Gastroesophageal sphincter (tissue), 3 donors: Measurements from ENCODE around the gene DACH1.

Experiments
- EP300 ChIP-seq: sonication (generic); formaldehyde crosslinking; IDR thresholded peaks from one replicate; pipeline ENCODE4 v1.6.1; 2017; ENCODE audit warnings: antibody characterized with exemption, mild to moderate bottlenecking
- POLR2A ChIP-seq, 2 donors: fragments of 450-650 bp; IDR thresholded peaks; one replicate each; pipeline ENCODE4 v1.6.1; 2017; ENCODE audit warnings: antibody characterized with exemption in 2 of 2, mild to moderate bottlenecking in 2 of 2, moderate library complexity in 1 of 2
- POLR2AphosphoS5 ChIP-seq: sonication (generic); formaldehyde crosslinking; IDR thresholded peaks from one replicate; pipeline ENCODE4 v1.6.1; 2017; ENCODE audit warnings: antibody characterized with exemption
- TF ChIP-seq, protein P1 (sequence below), 4 experiments: fragments of 200-600 bp in 2 of 4; fragments of 450-650 bp in 2 of 4; sonication (generic) in 1 of 4; IDR thresholded peaks; one replicate each; pipeline ENCODE4 v1.5.1; 2017 to 2019; ENCODE audit warnings: antibody characterized with exemption in 4 of 4, mild to moderate bottlenecking in 2 of 4, moderate library complexity in 2 of 4

DNA sequence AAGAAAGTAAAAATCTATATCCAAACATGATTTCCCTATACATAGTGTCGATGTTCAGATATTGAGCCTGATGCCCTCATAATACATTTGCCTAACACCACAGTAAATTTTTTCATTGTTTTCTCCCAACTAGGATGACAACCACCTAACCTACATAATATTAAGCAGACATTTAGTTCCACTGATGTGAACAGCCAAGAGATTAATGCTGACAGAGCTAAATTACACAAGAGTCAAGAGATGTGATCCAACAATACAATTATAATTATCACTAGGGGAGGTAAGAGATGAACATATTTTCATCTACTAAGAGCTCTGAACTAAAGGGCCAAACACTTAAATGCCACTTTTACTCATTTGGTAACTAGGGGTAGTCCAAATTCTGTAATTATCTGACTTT lies 145.9 kb downstream of the DACH1 start:
- TF ChIP-seq EP300 = no peak
- no peak for TF ChIP-seq POLR2A (IDR thresholded peaks at IDR 0.05)
- TF ChIP-seq, protein P1, sequence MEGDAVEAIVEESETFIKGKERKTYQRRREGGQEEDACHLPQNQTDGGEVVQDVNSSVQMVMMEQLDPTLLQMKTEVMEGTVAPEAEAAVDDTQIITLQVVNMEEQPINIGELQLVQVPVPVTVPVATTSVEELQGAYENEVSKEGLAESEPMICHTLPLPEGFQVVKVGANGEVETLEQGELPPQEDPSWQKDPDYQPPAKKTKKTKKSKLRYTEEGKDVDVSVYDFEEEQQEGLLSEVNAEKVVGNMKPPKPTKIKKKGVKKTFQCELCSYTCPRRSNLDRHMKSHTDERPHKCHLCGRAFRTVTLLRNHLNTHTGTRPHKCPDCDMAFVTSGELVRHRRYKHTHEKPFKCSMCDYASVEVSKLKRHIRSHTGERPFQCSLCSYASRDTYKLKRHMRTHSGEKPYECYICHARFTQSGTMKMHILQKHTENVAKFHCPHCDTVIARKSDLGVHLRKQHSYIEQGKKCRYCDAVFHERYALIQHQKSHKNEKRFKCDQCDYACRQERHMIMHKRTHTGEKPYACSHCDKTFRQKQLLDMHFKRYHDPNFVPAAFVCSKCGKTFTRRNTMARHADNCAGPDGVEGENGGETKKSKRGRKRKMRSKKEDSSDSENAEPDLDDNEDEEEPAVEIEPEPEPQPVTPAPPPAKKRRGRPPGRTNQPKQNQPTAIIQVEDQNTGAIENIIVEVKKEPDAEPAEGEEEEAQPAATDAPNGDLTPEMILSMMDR (IDR thresholded peaks at IDR 0.05) = no peak
- no peak for TF ChIP-seq POLR2AphosphoS5
